Measurements from ENCODE around the gene FSHR.

- TF ChIP-seq CTCF (IDR thresholded peaks at IDR 0.05), result no peak
- no peak for TF ChIP-seq POLR2AphosphoS5 (IDR thresholded peaks at IDR 0.05; ENCODE audit: insufficient read depth in 1 of 2, low read depth in 1 of 2)
- no peak for TF ChIP-seq POLR2A (IDR thresholded peaks at IDR 0.05)
Observed at GRCh38 chr2:49032936-49033335, 121.4 kb downstream of the FSHR start.
